Measurements from ENCODE around the gene LAMC3. TPM values are rescaled to one million over a fixed set of nuclear protein-coding genes. Genes with fewer than 3 reads are reported as not detected.

Gene LAMC3
- total RNA-seq, 2 experiments from 2014 or later: 0.19 to 2.2 TPM

DNA sequence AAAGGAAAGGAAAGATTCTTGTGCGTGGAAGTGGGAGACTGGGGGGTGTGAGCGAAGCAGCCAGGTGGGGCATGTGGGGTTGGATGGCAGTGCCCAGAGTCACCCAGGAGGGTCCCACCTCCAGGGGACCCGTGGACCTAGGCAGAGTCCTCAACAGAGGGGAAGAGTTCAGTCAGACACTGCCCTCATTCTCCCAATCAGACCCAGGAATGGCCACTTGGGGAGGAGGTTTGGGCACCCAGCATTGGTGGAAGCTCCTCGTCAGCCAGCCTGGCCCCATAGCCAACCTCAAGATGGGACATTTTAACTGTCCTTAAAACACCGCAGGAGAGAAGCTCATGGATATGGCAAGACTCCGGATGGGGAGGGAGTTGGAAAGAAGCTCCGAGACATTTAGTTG lies 21.9 kb upstream of the LAMC3 start:
- intact Hi-C loops (cut with micrococcal nuclease; ENCODE audit: unreplicated experiment): no loop called here
- Histone ChIP-seq H3K4me2 (ENCODE audit: low read length) (no peak overlapping the region), H3K4me3 (ENCODE audit: low read depth, low read length, poor library complexity, severe bottlenecking) (no peak overlapping the region), H3K27ac (ENCODE audit: low read depth, low read length, poor library complexity, severe bottlenecking) (no peak overlapping the region), H3K4me1 (ENCODE audit: insufficient read depth, low read length, poor library complexity, severe bottlenecking) (no peaks in the 10 kb centered on the region), H3K9me2 (ENCODE audit: insufficient read depth, low read length) (no peaks in the 10 kb centered on the region), H2AFZ (ENCODE audit: low read length) (no peak overlapping the region), H3K36me3 (ENCODE audit: insufficient read depth, low read length) (no peaks in the 10 kb centered on the region), H3K79me2 (ENCODE audit: insufficient read depth, low read depth, low read length) (no peaks in the 10 kb centered on the region), H4K20me1 (ENCODE audit: insufficient read depth, low read length) (no peaks in the 10 kb centered on the region), H3K9me3 (ENCODE audit: low read length) (no peaks in the 10 kb centered on the region)
- ChIA-PET CTCF (ENCODE audit: unreplicated experiment) (interaction anchor here (0.6 kb wide), 1 partner anchor 115 kb away, joined by 3 read pairs; no protein-coding TSS in a partner anchor), POLR2A (no interaction called here)
- BruUV-seq (replicated peaks): no TSS peak
- DNase-seq (ENCODE audit: low spot score): no peak
- TF ChIP-seq, protein P1, sequence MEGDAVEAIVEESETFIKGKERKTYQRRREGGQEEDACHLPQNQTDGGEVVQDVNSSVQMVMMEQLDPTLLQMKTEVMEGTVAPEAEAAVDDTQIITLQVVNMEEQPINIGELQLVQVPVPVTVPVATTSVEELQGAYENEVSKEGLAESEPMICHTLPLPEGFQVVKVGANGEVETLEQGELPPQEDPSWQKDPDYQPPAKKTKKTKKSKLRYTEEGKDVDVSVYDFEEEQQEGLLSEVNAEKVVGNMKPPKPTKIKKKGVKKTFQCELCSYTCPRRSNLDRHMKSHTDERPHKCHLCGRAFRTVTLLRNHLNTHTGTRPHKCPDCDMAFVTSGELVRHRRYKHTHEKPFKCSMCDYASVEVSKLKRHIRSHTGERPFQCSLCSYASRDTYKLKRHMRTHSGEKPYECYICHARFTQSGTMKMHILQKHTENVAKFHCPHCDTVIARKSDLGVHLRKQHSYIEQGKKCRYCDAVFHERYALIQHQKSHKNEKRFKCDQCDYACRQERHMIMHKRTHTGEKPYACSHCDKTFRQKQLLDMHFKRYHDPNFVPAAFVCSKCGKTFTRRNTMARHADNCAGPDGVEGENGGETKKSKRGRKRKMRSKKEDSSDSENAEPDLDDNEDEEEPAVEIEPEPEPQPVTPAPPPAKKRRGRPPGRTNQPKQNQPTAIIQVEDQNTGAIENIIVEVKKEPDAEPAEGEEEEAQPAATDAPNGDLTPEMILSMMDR (conservative IDR thresholded peaks at IDR 0.05; ENCODE audit: low read length): no peak
- TF ChIP-seq EZH2phosphoT487 (IDR thresholded peaks at IDR 0.05; ENCODE audit: borderline replicate concordance, low read depth, low read length): no peak

DNA sequence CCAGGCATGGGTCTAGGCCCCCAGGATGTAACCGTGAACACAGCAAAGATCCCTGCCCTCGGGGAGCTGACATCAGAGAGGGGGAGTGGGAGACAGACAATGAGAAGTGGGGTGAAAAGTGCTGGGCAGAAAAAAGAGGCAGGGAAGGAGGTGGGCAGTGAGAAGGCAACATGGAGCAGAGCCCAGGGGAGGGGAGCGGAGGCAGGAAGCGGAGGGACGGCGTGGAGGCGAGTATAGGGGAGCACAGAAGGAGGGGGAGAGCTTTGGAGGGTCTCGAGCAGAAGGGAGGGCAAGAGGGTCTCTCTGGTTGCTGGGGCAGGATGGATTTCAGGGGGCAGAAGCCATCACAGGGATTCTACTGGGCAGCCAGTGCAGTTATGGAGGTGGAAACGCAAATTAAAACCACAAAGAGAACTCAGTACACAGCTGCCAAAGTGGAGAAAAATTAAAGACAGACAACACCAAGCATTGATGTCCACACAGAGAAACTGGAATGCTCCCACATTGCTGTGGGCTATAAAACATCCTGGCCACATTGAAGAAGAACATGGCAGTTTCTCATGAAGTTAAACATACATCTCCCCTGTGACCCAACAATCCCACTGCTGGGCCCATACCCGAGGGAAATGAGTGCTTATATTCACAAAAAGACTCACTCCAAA lies 21.1 kb upstream of the LAMC3 start:
- no TSS peak for BruUV-seq (replicated peaks)
- TF ChIP-seq, protein P1 (conservative IDR thresholded peaks at IDR 0.05; ENCODE audit: low read length): no peak
- no peak for TF ChIP-seq EZH2phosphoT487 (IDR thresholded peaks at IDR 0.05; ENCODE audit: borderline replicate concordance, low read depth, low read length)
- intact Hi-C loops (cut with micrococcal nuclease; ENCODE audit: unreplicated experiment): no loop called here
- no peaks in the 10 kb centered on the region for H3K9me3 ChIP-seq (ENCODE audit: low read length)
- H3K79me2 ChIP-seq (ENCODE audit: insufficient read depth, low read depth, low read length): no peaks in the 10 kb centered on the region
- no peak overlapping the region for H3K4me3 ChIP-seq (ENCODE audit: low read depth, low read length, poor library complexity, severe bottlenecking)
- CTCF ChIA-PET (ENCODE audit: unreplicated experiment): interaction anchor here (0.6 kb wide), 1 partner anchor 116 kb away, joined by 3 read pairs; no protein-coding TSS in a partner anchor
- H2AFZ ChIP-seq (ENCODE audit: low read length): no peak overlapping the region
- H3K27ac ChIP-seq (ENCODE audit: low read depth, low read length, poor library complexity, severe bottlenecking): no peak overlapping the region
- no peak for DNase-seq (ENCODE audit: low spot score)
- H3K4me2 ChIP-seq (ENCODE audit: low read length): no peak overlapping the region
- POLR2A ChIA-PET: no interaction called here
- H3K36me3 ChIP-seq (ENCODE audit: insufficient read depth, low read length): no peaks in the 10 kb centered on the region
- no peaks in the 10 kb centered on the region for H3K4me1 ChIP-seq (ENCODE audit: insufficient read depth, low read length, poor library complexity, severe bottlenecking)
- no peaks in the 10 kb centered on the region for H4K20me1 ChIP-seq (ENCODE audit: insufficient read depth, low read length)
- H3K9me2 ChIP-seq (ENCODE audit: insufficient read depth, low read length): no peaks in the 10 kb centered on the region

DNA sequence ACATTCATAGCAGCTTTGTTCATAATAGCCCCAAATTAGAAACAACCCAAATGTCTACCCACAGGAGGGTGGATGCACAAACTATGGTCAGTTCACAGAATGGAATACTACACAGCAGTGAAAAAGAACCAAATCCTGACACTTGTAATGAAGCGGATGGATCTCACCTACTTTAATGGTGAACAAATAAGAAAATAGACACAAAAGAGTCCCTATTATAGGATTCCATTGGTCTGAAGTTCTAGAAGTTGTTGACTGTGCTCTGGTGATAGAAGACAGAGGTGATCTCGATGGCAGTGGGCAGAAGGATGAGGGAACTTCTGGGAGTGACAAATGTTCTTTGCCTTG lies 20.6 kb upstream of the LAMC3 start:
- BruUV-seq (replicated peaks): no TSS peak
- no peak for DNase-seq (ENCODE audit: low spot score)
- intact Hi-C loops (cut with micrococcal nuclease; ENCODE audit: unreplicated experiment): no loop called here
- Histone ChIP-seq H3K9me3 (ENCODE audit: low read length) (no peaks in the 10 kb centered on the region), H3K4me3 (ENCODE audit: low read depth, low read length, poor library complexity, severe bottlenecking) (no peak overlapping the region), H3K79me2 (ENCODE audit: insufficient read depth, low read depth, low read length) (no peaks in the 10 kb centered on the region), H4K20me1 (ENCODE audit: insufficient read depth, low read length) (no peaks in the 10 kb centered on the region), H2AFZ (ENCODE audit: low read length) (no peak overlapping the region), H3K36me3 (ENCODE audit: insufficient read depth, low read length) (no peaks in the 10 kb centered on the region), H3K27ac (ENCODE audit: low read depth, low read length, poor library complexity, severe bottlenecking) (no peak overlapping the region), H3K4me2 (ENCODE audit: low read length) (no peak overlapping the region), H3K4me1 (ENCODE audit: insufficient read depth, low read length, poor library complexity, severe bottlenecking) (no peaks in the 10 kb centered on the region), H3K9me2 (ENCODE audit: insufficient read depth, low read length) (no peaks in the 10 kb centered on the region)
- ChIA-PET CTCF (ENCODE audit: unreplicated experiment) (no interaction called here), POLR2A (no interaction called here)
- TF ChIP-seq EZH2phosphoT487 (IDR thresholded peaks at IDR 0.05; ENCODE audit: borderline replicate concordance, low read depth, low read length): no peak
- TF ChIP-seq, protein P1 (conservative IDR thresholded peaks at IDR 0.05; ENCODE audit: low read length): no peak
